Adrenal gland (tissue), 12 donors: ENCODE data around the gene DNAH2. TPM values are rescaled to one million over a fixed set of nuclear protein-coding genes. Genes with fewer than 3 reads are reported as not detected.

Experiments used
- DNase-seq, 7 donors: peaks; one replicate each; pipeline ENCODE4 v3.0.0-alpha.2; 2019 to 2020
- H3K27ac ChIP-seq, 5 donors: fragments of 200-600 bp; sonication (generic) in 4 of 5; 1 replicate in 3 of 5; 2 replicates in 2 of 5; pipeline versions ENCODE4 v1.5.1 to v1.8.0; 2016 to 2020; ENCODE audit warnings: mild to moderate bottlenecking in 1 of 5
- H3K27me3 ChIP-seq: fragments of 200-600 bp; 2 replicates; pipeline ENCODE4 v1.8.0; 2021
- H3K36me3 ChIP-seq, 2 donors: fragments of 200-600 bp; replicated peaks in 1 of 2; 1 replicate in 1 of 2; 2 replicates in 1 of 2; pipeline versions ENCODE4 v1.5.1 to v1.8.0; 2018 to 2022
- H3K4me1 ChIP-seq, 2 donors: fragments of 200-600 bp; replicated peaks in 1 of 2; 1 replicate in 1 of 2; 2 replicates in 1 of 2; pipeline versions ENCODE4 v1.5.1 to v1.8.0; 2018 to 2021
- H3K4me3 ChIP-seq, 4 donors: fragments of 200-600 bp; sonication (generic) in 3 of 4; one replicate each; pipeline ENCODE4 v1.5.1; 2016 to 2018
- H3K9me3 ChIP-seq, 3 donors: fragments of 200-600 bp; sonication (generic) in 1 of 3; replicated peaks in 1 of 3; 1 replicate in 2 of 3; 2 replicates in 1 of 3; pipeline versions ENCODE4 v1.5.1 to v1.8.0; 2016 to 2021
- POLR2A ChIP-seq, 2 donors: fragments of 450-650 bp; IDR thresholded peaks; one replicate each; pipeline ENCODE4 v1.6.1; 2017; ENCODE audit warnings: antibody characterized with exemption in 2 of 2, mild to moderate bottlenecking in 2 of 2, moderate library complexity in 1 of 2
- WGBS, 4 donors: extraction: QIAGEN DNeasy Blood & Tissue Kit in 2 of 4; methylation state at CpG; one replicate each; pipeline versions ENCODE4 v1.1.5 to v1.1.7; 2013 to 2017; 5-methylcytosine and 5-hydroxymethylcytosine counted together
- intact Hi-C, 2 donors: fragments of 100-400 bp; cut with DNase I; formaldehyde crosslinking; loops; one replicate each; pipeline versions ENCODE4 v1.14.1 to v1.15.0; 2022 to 2023
- polyA plus RNA-seq, 3 donors: library from polyadenylated mRNA; stranded (reverse); fragments of 200-250 nt in 2 of 3; fragments of 350-450 nt in 1 of 3; fragmentation: Illumina TruSeq in 1 of 3; extraction: RNeasy Lipid Tissue Mini Kit (QIAGEN cat#74804) in 1 of 3; gene quantifications; one replicate each; pipeline ENCODE4 v1.2.3, GENCODE V29; 2013 to 2014
- total RNA-seq, 9 donors: library from RNA; depleted of rRNA in 4 of 9; stranded (reverse); fragments of >200 nt in 4 of 9; fragments of 120-200 nt in 1 of 9; fragmentation: NEBNext Ultra II Directional in 1 of 9; extraction: Animal tissue kit (Norgen Biotek cat#: 25700) in 1 of 9; gene quantifications; one replicate each; pipeline versions ENCODE4 v1.1.0 to v1.2.4, GENCODE V29; 2013 to 2023
- TF ChIP-seq, protein P1 (sequence below), 6 experiments: fragments of 450-650 bp in 4 of 6; fragments of 200-600 bp in 2 of 6; sonication (generic) in 1 of 6; IDR thresholded peaks; 1 replicate in 5 of 6; 2 replicates in 1 of 6; pipeline versions ENCODE4 v1.5.1 to v1.8.0; 2016 to 2021; ENCODE audit warnings: antibody characterized with exemption in 6 of 6, mild to moderate bottlenecking in 2 of 6, moderate library complexity in 1 of 6
- donor health status: healthy with polysubstance abuse.
- donor health status: Bipolar disorder and iron deficiency.
- donor health status: DM: yes; HTN: yes; CAD: no.
- donor health status: DM: no; HTN: no; CAD: no.
- donor health status: DM: no; HTN: no; CAD: no.
- donor health status: DM: yes; HTN: yes; CAD: no.

The DNAH2 gene
- total and polyA plus RNA-seq, 12 donors: 0.02 to 0.26 (median 0.07) TPM

DNA sequence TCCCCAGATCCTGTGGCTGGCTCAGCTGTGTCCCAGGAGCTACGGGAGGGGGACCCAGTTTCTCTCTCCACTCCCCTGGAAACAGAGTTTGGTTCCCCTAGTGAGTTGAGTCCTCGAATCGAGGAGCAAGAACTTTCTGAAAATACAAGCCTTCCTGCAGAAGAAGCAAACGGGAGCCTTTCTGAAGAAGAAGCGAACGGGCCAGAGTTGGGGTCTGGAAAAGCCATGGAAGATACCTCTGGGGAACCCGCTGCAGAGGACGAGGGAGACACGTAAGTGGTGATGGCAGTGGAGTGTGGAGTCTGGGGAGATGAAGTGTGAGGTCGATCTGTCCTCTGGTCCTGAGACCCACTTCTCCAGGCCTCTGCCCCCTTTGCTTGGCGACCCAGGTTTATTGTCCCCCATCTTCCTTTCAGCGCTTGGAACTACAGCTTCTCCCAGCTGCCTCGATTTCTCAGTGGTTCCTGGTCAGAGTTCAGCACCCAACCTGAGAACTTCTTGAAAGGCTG is 28.7 kb upstream of the DNAH2 start:
- peak in 1 of 7 donors; percentile 35 for DNase-seq
- Histone ChIP-seq H3K4me3 (peak overlapping the region in 3 of 4 donors; percentile 29 to 83 (median 44)), H3K36me3 (no peaks in the 10 kb centered on the region), H3K9me3 (no peaks in the 10 kb centered on the region), H3K4me1 (peaks cover 5 to 26% of the 10 kb centered on the region in 2 donors), H3K27me3 (no peaks in the 10 kb centered on the region), H3K27ac (peak overlapping the region in 3 of 5 donors; percentile 29 to 98 (median 78))
- TF ChIP-seq, protein P1, sequence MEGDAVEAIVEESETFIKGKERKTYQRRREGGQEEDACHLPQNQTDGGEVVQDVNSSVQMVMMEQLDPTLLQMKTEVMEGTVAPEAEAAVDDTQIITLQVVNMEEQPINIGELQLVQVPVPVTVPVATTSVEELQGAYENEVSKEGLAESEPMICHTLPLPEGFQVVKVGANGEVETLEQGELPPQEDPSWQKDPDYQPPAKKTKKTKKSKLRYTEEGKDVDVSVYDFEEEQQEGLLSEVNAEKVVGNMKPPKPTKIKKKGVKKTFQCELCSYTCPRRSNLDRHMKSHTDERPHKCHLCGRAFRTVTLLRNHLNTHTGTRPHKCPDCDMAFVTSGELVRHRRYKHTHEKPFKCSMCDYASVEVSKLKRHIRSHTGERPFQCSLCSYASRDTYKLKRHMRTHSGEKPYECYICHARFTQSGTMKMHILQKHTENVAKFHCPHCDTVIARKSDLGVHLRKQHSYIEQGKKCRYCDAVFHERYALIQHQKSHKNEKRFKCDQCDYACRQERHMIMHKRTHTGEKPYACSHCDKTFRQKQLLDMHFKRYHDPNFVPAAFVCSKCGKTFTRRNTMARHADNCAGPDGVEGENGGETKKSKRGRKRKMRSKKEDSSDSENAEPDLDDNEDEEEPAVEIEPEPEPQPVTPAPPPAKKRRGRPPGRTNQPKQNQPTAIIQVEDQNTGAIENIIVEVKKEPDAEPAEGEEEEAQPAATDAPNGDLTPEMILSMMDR (IDR thresholded peaks at IDR 0.05): no peak
- no peak for TF ChIP-seq POLR2A (IDR thresholded peaks at IDR 0.05)
- intact Hi-C loops: loop anchor here (5.0 to 10.0 kb wide), 2 partner anchors 54 to 57 kb away; partner anchors contain the start of gene SHBG (in 2 of the 2)
- WGBS, 4 donors: 11 to 17% (median 13%) methylated on average over 12 to 13 of the region's 13 CpGs

DNA sequence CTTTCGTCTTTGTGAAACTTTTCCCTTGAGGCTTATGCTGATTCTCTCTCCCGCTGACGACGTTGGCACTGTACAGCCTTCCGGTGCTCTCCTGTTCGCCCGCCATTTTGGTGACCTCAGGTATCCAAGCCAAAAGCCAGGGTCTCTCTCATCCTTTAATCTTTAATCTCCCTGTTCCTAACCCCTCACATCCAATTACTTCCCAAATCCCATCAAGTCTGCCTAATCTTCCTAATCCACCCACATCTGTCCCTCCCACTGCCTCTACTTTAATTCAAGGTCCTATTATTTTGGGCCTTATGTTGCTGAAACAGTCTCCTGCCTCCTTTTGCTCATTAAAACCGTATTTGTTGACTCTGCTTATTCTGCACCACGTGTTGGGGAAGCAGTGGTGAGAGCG is 22.0 kb upstream of the DNAH2 start:
- H3K4me3 ChIP-seq: no peak overlapping the region
- H3K9me3 ChIP-seq: no peaks in the 10 kb centered on the region
- DNase-seq: no peak
- intact Hi-C loops: no loop called here
- H3K27me3 ChIP-seq: no peaks in the 10 kb centered on the region
- H3K4me1 ChIP-seq: no peaks in the 10 kb centered on the region
- 93 to 97% (median 95%) methylated on average over 10 of the region's 10 CpGs for WGBS, 4 donors
- no peak for TF ChIP-seq POLR2A (IDR thresholded peaks at IDR 0.05)
- TF ChIP-seq, protein P1 (IDR thresholded peaks at IDR 0.05): no peak
- no peak overlapping the region for H3K27ac ChIP-seq
- H3K36me3 ChIP-seq: no peaks in the 10 kb centered on the region

DNA sequence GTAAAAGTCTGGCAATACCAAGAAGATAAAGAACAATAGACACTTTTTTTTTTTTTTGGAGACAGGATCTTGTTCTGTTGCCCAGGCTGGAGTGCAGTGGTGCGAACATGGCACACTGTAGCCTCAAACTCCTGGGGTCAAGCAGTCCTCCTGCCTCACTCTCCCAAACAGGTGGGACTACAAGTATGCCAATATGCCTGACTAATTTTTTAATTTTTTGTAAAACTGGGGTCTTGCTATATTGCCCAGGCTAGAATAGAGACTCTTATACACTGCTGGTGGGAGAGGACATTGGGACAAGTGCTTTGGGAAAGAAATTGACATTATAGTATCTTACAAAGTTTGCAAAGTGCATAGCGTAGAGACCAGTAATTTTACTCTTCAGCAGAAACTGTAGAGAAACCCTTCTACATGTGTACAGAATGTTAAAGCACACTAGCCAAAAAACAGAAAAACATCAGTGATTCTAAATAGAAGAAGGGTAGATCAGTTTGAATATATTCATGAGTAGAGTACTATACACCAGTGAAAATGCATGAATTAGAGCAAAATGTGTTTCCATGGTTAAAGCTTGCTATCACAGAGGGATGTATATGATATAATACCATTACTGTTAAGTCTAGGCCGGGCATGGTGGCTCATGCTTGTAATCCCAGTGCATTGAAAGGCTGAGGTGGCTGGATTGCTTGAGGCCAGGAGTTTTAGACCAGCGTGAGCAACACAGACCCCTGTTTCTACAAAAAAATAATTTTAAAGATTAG is 19.5 kb upstream of the DNAH2 start:
- H3K4me3 ChIP-seq: no peak overlapping the region
- no peak for DNase-seq
- TF ChIP-seq POLR2A (IDR thresholded peaks at IDR 0.05): no peak
- TF ChIP-seq, protein P1 (IDR thresholded peaks at IDR 0.05): no peak
- no peaks in the 10 kb centered on the region for H3K27me3 ChIP-seq
- no peaks in the 10 kb centered on the region for H3K9me3 ChIP-seq
- no peak overlapping the region for H3K27ac ChIP-seq
- 95 to 100% (median 98%) methylated on average over 4 of the region's 4 CpGs for WGBS, 4 donors
- peaks cover 0 to 6% of the 10 kb centered on the region in 2 donors for H3K36me3 ChIP-seq
- intact Hi-C loops: no loop called here
- H3K4me1 ChIP-seq: no peaks in the 10 kb centered on the region

DNA sequence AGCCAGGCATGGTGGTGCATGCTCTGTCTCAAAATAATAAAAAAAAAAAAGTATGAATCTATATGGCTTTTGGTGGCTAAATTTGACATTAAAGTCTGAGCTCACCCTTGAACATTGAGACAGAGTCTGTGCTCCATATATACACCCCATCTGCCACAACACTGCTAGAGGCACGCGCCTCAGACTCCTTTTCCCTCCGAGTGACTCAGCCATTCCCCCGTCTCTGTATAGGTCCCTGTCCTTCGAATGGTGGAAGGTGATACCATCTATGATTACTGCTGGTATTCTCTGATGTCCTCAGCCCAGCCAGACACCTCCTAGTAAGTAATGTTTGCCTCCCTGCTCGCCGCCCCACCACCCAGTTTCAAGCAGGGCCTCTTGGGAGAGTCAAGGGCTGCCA is 17.0 kb upstream of the DNAH2 start:
- Histone ChIP-seq H3K27me3 (peaks cover 11% of the 10 kb centered on the region), H3K36me3 (peaks cover 0 to 6% of the 10 kb centered on the region in 2 donors), H3K4me3 (no peak overlapping the region), H3K27ac (no peak overlapping the region), H3K4me1 (peaks cover 9 to 11% of the 10 kb centered on the region in 2 donors), H3K9me3 (no peaks in the 10 kb centered on the region)
- WGBS, 4 donors: 92 to 97% (median 96%) methylated on average over 7 of the region's 7 CpGs
- intact Hi-C loops: loop anchor here in 1 of 2 donors (10.0 kb wide), 2 partner anchors 74 to 264 kb away; no protein-coding TSS in a partner anchor
- DNase-seq: no peak
- no peak for TF ChIP-seq POLR2A (IDR thresholded peaks at IDR 0.05)
- TF ChIP-seq, protein P1 (IDR thresholded peaks at IDR 0.05): no peak
